ENCODE data around the gene NEURL1B. TPM values are rescaled to one million over a fixed set of nuclear protein-coding genes. Genes with fewer than 3 reads are reported as not detected.
A peak's percentile ranks its signal among the peaks of the same experiment; 100 is the strongest.

NEURL1B gene
- total RNA-seq, 4 donors from 2014 or later = 33.6 to 98.8 (median 93.2) TPM

DNA sequence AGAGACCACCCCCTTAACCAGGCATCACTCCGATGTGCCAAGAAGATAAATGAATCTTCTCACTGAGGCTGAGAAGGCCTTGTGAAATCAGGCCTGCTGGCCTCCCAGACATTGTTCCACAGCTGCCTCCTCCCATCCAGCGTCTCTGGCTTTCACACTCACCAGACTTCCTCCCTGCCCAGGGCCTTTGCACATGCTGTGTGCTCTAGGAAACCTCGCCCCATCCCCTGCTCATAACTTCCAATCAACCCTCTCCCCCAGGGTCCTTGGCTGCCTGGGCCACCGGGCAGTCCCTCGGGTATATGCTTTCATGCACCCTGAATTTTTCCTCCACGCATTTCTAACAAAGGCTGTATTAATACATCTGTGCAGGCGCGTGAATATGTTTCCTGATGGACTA lies 71.5 kb downstream of the NEURL1B start:
- Histone ChIP-seq H3K27ac (no peak overlapping the region), H3K9me3 (no peaks in the 10 kb centered on the region), H3K27me3 (no peaks in the 10 kb centered on the region), H3K4me3 (no peak overlapping the region), H3K36me3 (no peaks in the 10 kb centered on the region), H3K4me1 (peaks cover 0 to 47% (median 12%) of the 10 kb centered on the region in 4 donors)
- no peak for DNase-seq (ENCODE audit: low spot score in 2 of 2)
- WGBS, 2 donors = 56% methylated on average over 8 of the region's 8 CpGs
- TF ChIP-seq CTCF (IDR thresholded peaks at IDR 0.05) (no peak), POLR2A (IDR thresholded peaks at IDR 0.05) (no peak), EP300 (IDR thresholded peaks at IDR 0.05) (no peak)

GRCh38 chr5:172713113-172713808 lies 72.2 kb downstream of the NEURL1B start:
- Histone ChIP-seq H3K9me3 (no peaks in the 10 kb centered on the region), H3K36me3 (no peaks in the 10 kb centered on the region), H3K27ac (peak overlapping the region in 1 of 4 donors; percentile 82), H3K27me3 (no peaks in the 10 kb centered on the region), H3K4me1 (peaks cover 0 to 47% (median 12%) of the 10 kb centered on the region in 4 donors), H3K4me3 (no peak overlapping the region)
- 2 to 3% methylated on average over 15 of the region's 15 CpGs for WGBS, 2 donors
- peak in 1 of 2 donors; percentile 57 for DNase-seq (ENCODE audit: low spot score in 2 of 2)
- TF ChIP-seq CTCF (IDR thresholded peaks at IDR 0.05) (peak; percentile 85 to 97 (median 91)), EP300 (IDR thresholded peaks at IDR 0.05) (no peak)

DNA sequence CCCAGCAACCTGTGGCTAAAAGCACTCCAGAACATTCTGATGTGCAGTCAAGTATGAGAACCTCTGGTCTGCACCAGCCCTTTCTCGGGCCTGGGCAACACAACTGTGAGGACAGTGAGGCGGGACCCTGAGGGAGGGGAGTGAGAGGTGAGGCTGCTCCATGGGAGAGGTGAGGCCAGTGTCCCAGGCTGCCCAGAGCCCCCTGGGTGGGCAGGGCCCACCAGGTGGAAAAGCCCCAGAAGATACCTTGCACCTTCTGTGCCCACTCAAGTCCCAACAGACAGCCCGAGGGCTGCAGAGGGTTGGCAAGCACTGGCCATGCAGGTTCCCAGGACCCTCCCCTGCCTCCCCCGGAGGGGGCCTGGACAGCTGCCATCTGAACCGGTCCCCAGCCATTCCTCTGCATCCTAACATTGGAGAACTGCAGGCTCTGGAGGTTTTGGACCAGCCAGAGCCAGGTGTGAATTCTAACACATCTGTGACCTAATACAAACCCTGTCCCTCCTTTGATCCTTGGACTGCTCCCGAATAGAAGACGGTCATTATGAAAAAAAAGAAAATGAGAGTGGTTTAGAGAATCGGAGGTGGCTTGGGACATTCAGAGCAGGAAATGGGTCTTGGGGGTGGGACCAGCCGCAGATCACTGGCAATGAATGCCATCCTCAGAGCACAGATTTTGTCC lies 72.9 kb downstream of the NEURL1B start:
- WGBS, 2 donors = 44 to 53% methylated on average over 7 to 8 of the region's 9 CpGs
- H3K4me3 ChIP-seq = no peak overlapping the region
- TF ChIP-seq POLR2A (IDR thresholded peaks at IDR 0.05) = no peak
- TF ChIP-seq CTCF (IDR thresholded peaks at IDR 0.05) = no peak
- no peak for TF ChIP-seq EP300 (IDR thresholded peaks at IDR 0.05)
- H3K27me3 ChIP-seq = no peaks in the 10 kb centered on the region
- no peak for DNase-seq (ENCODE audit: low spot score in 2 of 2)
- peaks cover 0 to 47% (median 12%) of the 10 kb centered on the region in 4 donors for H3K4me1 ChIP-seq
- no peaks in the 10 kb centered on the region for H3K36me3 ChIP-seq
- H3K9me3 ChIP-seq = no peaks in the 10 kb centered on the region
- H3K27ac ChIP-seq = peak overlapping the region in 1 of 4 donors; percentile 82

DNA sequence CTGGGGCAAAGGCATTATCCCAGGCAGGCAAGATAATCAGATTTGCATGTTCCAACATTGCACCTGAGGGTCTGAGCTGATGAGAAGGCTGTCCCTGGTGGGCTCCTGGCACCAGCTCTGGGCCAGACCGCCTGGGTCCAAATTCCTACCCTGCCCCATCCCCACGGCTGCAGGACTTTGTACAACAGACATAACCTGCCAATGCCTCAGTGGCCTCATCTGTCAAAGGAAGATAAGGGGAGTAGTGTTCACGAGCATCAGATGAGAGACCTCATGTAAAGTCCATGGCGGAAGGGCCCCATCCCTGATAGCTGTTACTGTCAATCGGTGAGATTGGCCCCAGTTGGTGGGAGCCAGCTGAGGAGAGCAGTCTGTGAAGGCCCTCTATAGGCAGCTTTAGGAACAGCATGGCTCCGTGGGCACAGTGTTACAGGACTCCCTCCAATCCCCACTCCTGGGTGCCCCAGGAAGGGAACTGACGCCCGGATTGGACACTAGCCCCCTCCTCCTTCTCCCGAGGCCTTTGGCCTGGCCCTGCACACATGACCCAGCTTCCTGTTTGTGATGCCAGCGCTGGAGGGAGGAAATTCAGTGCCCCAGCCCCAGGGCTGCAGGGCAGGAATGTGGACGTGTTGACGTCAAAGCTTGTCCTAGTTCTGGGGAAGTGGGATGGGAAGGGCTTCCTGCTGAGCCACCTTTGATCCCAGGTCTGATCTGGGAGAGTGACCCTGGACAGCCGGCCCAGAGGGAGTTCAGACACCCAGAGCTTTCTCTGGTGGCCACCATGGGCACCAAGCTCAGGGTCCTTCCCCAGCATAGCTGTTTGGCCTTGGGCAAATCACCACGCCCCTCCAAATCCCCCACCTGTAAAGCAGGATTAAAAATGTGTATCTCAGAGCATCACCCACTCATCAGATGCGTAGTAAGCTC lies 73.7 kb downstream of the NEURL1B start:
- peak; percentile 82 to 93 (median 91) for TF ChIP-seq CTCF (IDR thresholded peaks at IDR 0.05)
- TF ChIP-seq POLR2A (IDR thresholded peaks at IDR 0.05) = no peak
- peak; percentile 90 to 94 for TF ChIP-seq EP300 (IDR thresholded peaks at IDR 0.05)
- Histone ChIP-seq H3K9me3 (no peaks in the 10 kb centered on the region), H3K4me3 (no peak overlapping the region), H3K27ac (peak overlapping the region in 3 of 4 donors; percentile 59 to 82 (median 80)), H3K27me3 (no peaks in the 10 kb centered on the region), H3K36me3 (no peaks in the 10 kb centered on the region), H3K4me1 (peaks cover 0 to 47% (median 12%) of the 10 kb centered on the region in 4 donors)
- 31 to 39% methylated on average over 14 to 15 of the region's 15 CpGs for WGBS, 2 donors
- DNase-seq (ENCODE audit: low spot score in 2 of 2) = peak; percentile 77 to 91

Data from tibial nerve (tissue), 4 donors.